ENCODE measurements around the gene BAIAP2.
"Not testable (repeated sequence)": the region's sequence is repeated elsewhere in the genome, so short reads cannot be mapped to it uniquely, and the experiment has no call there.

BAIAP2 gene

GRCh38 chr17:81140018-81140417 is 105.1 kb downstream of the BAIAP2 start:
- no peak for DNase-seq (ENCODE audit: low spot score)

- DNase-seq (ENCODE audit: low spot score), result no peak
Measured at GRCh38 chr17:81140695-81141094, 105.7 kb downstream of the BAIAP2 start.

GRCh38 chr17:81142301-81143199 is 107.6 kb downstream of the BAIAP2 start:
- peak; percentile 98 for DNase-seq (ENCODE audit: low spot score)

- no peak for DNase-seq (ENCODE audit: low spot score)
Measured at GRCh38 chr17:81143200-81143527, 108.2 kb downstream of the BAIAP2 start.

- DNase-seq (ENCODE audit: low spot score), result no peak
Measured at GRCh38 chr17:81143717-81144422, 108.9 kb downstream of the BAIAP2 start.

- no peak for DNase-seq (ENCODE audit: low spot score)
Measured at GRCh38 chr17:81144423-81144781, 109.5 kb downstream of the BAIAP2 start.

- DNase-seq (ENCODE audit: low spot score), result not testable (repeated sequence)
Measured at GRCh38 chr17:81146208-81146607, 111.3 kb downstream of the BAIAP2 start.

- DNase-seq (ENCODE audit: low spot score), result no peak
Measured at GRCh38 chr17:81147701-81148100, 112.8 kb downstream of the BAIAP2 start.

- no peak for DNase-seq (ENCODE audit: low spot score)
Measured at GRCh38 chr17:81148571-81148970, 113.6 kb downstream of the BAIAP2 start.

- no peak for DNase-seq (ENCODE audit: low spot score)
Measured at GRCh38 chr17:81148986-81149533, 114.1 kb downstream of the BAIAP2 start.

- no peak for DNase-seq (ENCODE audit: low spot score)
Measured at GRCh38 chr17:81150377-81151077, 115.6 kb downstream of the BAIAP2 start.

- DNase-seq (ENCODE audit: low spot score), result no peak
Measured at GRCh38 chr17:81151278-81151677, 116.3 kb downstream of the BAIAP2 start.

GRCh38 chr17:81152288-81152828 is 117.4 kb downstream of the BAIAP2 start:
- DNase-seq (ENCODE audit: low spot score), result no peak

GRCh38 chr17:81153340-81153803 is 118.4 kb downstream of the BAIAP2 start:
- DNase-seq (ENCODE audit: low spot score), result no peak

- not testable (repeated sequence) for DNase-seq (ENCODE audit: low spot score)
Measured at GRCh38 chr17:81154016-81154415, 119.1 kb downstream of the BAIAP2 start.

- DNase-seq (ENCODE audit: low spot score), result no peak
Measured at GRCh38 chr17:81154961-81155360, 120.0 kb downstream of the BAIAP2 start.

GRCh38 chr17:81156866-81157805 is 122.2 kb downstream of the BAIAP2 start:
- no peak for DNase-seq (ENCODE audit: low spot score)

- no peak for DNase-seq (ENCODE audit: low spot score)
Measured at GRCh38 chr17:81157848-81158687, 123.1 kb downstream of the BAIAP2 start.

GRCh38 chr17:81158688-81159590 is 124.0 kb downstream of the BAIAP2 start:
- DNase-seq (ENCODE audit: low spot score), result no peak

Data from HuH-7 (cell line).